Skeletal muscle tissue (tissue), 4 donors: ENCODE data around the gene METTL2A. TPM values are rescaled to one million over a fixed set of nuclear protein-coding genes. Genes with fewer than 3 reads are reported as not detected.
"Not testable (repeated sequence)": the region's sequence is repeated elsewhere in the genome, so short reads cannot be mapped to it uniquely, and the experiment has no call there.

ENCODE experiments used
- H3K27ac ChIP-seq: one replicate; pipeline ENCODE4 v1.7.0; 2013; ENCODE audit warnings: mild to moderate bottlenecking, low read depth, low read length, inconsistent platforms
- H3K27me3 ChIP-seq, 3 donors: one replicate each; pipeline ENCODE4 v1.7.0; 2013; ENCODE audit warnings: low read length in 3 of 3; ENCODE audit not compliant: control insufficient read depth in 3 of 3, insufficient read depth in 3 of 3
- H3K36me3 ChIP-seq, 3 donors: one replicate each; pipeline ENCODE4 v1.7.0; 2013; ENCODE audit warnings: low read length in 3 of 3; ENCODE audit not compliant: control insufficient read depth in 3 of 3, insufficient read depth in 3 of 3
- H3K4me1 ChIP-seq, 3 donors: one replicate each; pipeline ENCODE4 v1.7.0; 2013; ENCODE audit warnings: low read length in 3 of 3, mild to moderate bottlenecking in 3 of 3; ENCODE audit not compliant: control insufficient read depth in 3 of 3, insufficient read depth in 3 of 3
- H3K4me3 ChIP-seq, 3 donors: one replicate each; pipeline ENCODE4 v1.7.0; 2013; ENCODE audit warnings: low read length in 3 of 3
- H3K9ac ChIP-seq, 3 donors: one replicate each; pipeline ENCODE4 v1.7.0; 2013; ENCODE audit warnings: low read length in 3 of 3, mild to moderate bottlenecking in 3 of 3, moderate library complexity in 2 of 3, low read depth in 1 of 3
- H3K9me3 ChIP-seq, 3 donors: one replicate each; pipeline ENCODE4 v1.7.0; 2013; ENCODE audit warnings: low read length in 3 of 3; ENCODE audit not compliant: control insufficient read depth in 3 of 3
- total RNA-seq: library from RNA; depleted of rRNA; stranded (reverse); fragments of >200 nt; gene quantifications from one replicate; pipeline ENCODE4 v1.2.3, GENCODE V29; 2014
- donor health status: Osteomylitis.

METTL2A gene, protein sequence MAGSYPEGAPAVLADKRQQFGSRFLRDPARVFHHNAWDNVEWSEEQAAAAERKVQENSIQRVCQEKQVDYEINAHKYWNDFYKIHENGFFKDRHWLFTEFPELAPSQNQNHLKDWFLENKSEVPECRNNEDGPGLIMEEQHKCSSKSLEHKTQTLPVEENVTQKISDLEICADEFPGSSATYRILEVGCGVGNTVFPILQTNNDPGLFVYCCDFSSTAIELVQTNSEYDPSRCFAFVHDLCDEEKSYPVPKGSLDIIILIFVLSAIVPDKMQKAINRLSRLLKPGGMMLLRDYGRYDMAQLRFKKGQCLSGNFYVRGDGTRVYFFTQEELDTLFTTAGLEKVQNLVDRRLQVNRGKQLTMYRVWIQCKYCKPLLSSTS
- total RNA-seq, result 18.3 TPM

DNA sequence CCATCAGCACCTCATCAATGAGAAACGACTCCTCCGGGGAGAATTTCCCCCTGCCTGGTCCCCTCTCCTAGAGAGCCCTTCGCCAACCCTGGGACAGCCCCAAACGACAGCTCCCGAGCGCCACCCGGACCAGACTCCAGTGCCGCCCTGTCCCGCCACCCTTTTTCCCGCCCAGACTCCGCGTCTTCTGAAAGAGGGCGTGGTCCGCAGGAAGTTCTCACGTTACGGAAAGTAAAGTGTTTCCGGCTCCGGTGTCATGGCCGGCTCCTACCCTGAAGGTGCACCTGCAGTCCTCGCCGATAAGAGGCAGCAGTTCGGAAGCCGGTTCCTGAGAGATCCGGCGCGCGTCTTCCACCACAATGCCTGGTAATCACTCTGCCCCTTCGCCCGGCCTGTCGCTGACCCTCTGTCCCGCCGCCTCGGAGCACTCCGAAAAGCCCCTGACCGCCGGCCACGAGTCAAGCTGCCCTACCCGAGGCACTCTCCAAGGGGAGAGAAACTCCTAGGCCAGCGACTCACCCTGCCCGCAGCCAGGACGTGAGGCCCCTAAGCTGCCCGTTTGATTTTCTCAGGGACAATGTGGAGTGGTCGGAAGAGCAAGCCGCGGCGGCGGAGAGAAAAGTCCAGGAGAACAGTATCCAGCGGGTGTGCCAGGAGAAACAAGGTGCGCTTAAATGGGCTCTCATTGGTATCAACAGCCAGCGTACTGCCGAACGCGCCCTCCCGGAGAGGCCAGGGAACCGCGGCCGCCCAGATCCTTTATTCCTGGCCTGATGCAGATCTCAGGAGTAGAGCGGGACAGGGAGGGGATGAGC, at the start of gene METTL2A:
METTL2A (plus strand) TSS at position 251 of the 815 bp plus-strand sequence; CDS start at position 257, 6 bp downstream.
- not testable (repeated sequence) for H3K27me3 ChIP-seq, H3K4me1 ChIP-seq, H3K27ac ChIP-seq, H3K9me3 ChIP-seq, H3K36me3 ChIP-seq
- peak within 1 kb of the TSS; percentile 70 to 77 (median 72) for H3K9ac ChIP-seq
- peak within 1 kb of the TSS; percentile 68 to 83 (median 83) for H3K4me3 ChIP-seq

DNA sequence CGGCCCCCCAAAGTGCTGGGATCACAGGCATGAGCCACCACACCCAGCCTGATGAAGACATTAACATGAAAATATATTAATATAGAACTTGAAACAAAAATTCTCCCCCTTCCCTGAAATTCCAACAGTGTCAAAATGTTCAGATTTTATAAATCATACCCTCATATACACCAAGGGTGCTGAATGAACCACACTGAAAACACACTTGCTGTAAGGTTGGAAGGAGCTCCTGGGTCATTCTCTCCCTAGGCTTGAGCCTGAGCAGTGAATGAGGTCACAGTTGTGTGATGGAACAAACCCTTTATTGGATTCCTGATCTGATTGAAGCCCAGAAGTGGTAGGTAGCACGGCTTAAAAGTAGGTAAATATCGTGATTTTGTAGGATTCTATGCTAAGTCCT, 43.4 kb upstream of the METTL2A start, which contains the start of gene EFCAB3:
EFCAB3 (plus strand) TSS at position 301 of the 400 bp plus-strand sequence. CDS start 2,427 bp downstream, outside the sequence.
- no peaks in the 10 kb centered on the region for H3K36me3 ChIP-seq
- no peak within 1 kb of the TSS for H3K4me3 ChIP-seq
- H3K4me1 ChIP-seq, result no peaks in the 10 kb centered on the region
- no peak within 1 kb of the TSS for H3K27ac ChIP-seq
- H3K9me3 ChIP-seq, result no peaks in the 10 kb centered on the region
- H3K27me3 ChIP-seq, result peaks cover 0 to 6% (median 0%) of the 10 kb centered on the region in 3 donors
- H3K9ac ChIP-seq, result no peak within 1 kb of the TSS

DNA sequence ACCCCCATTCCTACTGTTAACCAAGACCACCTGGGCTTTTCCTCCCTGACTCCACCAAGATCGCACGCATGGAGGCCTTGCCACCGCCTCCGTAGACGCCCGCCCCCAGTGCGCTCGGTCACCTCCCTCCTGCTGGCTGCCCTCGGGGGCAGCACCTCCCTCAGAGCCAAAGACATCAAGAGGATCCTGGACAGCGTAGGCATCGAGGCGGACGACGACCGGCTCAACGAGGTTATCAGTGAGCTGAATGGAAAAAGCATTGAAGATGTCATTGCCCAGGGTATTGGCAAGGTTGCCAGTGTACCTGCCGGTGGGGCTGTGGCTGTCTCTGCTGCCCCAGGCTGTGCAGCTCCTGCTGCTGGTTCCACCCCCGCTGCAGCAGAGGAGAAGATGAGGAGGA, 42.1 kb upstream of the METTL2A start:
- peaks cover 0 to 7% (median 0%) of the 10 kb centered on the region in 3 donors for H3K27me3 ChIP-seq
- no peak overlapping the region for H3K4me3 ChIP-seq
- no peak overlapping the region for H3K27ac ChIP-seq
- H3K36me3 ChIP-seq, result no peaks in the 10 kb centered on the region
- no peaks in the 10 kb centered on the region for H3K9me3 ChIP-seq
- H3K4me1 ChIP-seq, result no peaks in the 10 kb centered on the region
- no peak overlapping the region for H3K9ac ChIP-seq

DNA sequence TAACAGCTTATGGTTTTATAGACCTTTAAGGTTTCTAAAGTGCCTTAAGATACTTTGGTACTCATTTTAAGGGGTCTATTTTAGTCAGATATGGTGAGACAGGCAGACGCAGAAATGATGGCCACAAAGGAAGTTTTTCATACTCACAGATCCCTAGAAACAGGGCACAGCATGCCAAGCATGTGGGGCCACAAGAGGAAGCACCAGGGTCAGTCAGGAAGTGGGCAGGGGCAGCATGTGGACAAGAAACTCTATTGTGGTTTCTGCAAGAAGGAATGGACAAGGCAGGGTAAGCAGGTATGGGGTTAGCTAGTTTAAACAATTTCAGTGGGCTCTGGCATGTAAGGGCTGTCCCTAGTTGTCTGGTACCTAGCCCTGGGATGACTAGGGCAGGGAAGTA, 34.8 kb upstream of the METTL2A start:
- Histone ChIP-seq H3K27me3 (peaks cover 0 to 6% (median 3%) of the 10 kb centered on the region in 3 donors), H3K9ac (no peak overlapping the region), H3K36me3 (no peaks in the 10 kb centered on the region)

DNA sequence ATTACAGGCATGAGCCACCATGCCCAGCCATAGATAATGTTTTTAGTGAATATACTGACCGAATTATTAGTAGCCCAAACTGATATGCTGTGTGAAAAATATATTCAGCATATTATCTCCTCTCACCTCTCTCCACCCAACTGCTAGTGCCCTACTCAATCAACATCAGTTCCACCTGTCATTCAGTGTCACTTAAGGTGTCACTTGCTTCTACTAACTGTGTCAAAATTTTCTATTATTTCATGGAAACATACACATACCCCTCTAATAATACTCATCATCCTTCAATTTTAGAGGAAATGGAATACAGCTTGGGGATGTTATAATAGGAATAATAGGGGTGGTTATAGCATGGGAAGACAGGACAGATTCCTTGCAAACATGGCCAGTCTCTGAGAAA, 30.8 kb upstream of the METTL2A start:
- Histone ChIP-seq H3K9me3 (no peaks in the 10 kb centered on the region), H3K36me3 (no peaks in the 10 kb centered on the region), H3K9ac (no peak overlapping the region), H3K27ac (no peak overlapping the region), H3K4me3 (no peak overlapping the region), H3K27me3 (peaks cover 0 to 4% (median 3%) of the 10 kb centered on the region in 3 donors), H3K4me1 (no peaks in the 10 kb centered on the region)

More for the DNA sequence above, 34.8 kb upstream of the METTL2A start:
- Histone ChIP-seq H3K27ac (no peak overlapping the region), H3K4me1 (no peaks in the 10 kb centered on the region), H3K9me3 (no peaks in the 10 kb centered on the region), H3K4me3 (no peak overlapping the region)

DNA sequence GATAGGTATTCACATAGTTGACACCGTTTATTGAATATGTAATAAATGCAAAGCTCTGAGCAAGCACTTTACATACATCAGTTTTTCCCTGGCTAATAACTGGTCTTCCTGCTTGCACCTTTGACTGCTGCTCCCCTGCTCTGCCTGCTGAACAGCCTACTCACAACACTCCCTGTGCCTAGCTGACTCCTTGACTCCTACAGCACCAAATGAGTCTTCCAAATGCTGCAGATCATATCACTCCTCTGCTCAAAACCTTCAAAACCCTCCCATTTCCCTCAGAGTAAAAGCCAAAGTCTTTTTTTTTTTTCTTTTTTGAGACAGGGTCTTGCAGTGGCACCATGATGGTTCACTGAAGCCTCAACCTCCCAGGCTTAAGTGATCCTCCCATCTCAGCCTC, 24.8 kb upstream of the METTL2A start:
- Histone ChIP-seq H3K27ac (no peak overlapping the region), H3K4me1 (no peaks in the 10 kb centered on the region), H3K9ac (no peak overlapping the region), H3K36me3 (no peaks in the 10 kb centered on the region), H3K27me3 (peaks cover 0 to 2% (median 0%) of the 10 kb centered on the region in 3 donors), H3K9me3 (no peaks in the 10 kb centered on the region), H3K4me3 (no peak overlapping the region)

DNA sequence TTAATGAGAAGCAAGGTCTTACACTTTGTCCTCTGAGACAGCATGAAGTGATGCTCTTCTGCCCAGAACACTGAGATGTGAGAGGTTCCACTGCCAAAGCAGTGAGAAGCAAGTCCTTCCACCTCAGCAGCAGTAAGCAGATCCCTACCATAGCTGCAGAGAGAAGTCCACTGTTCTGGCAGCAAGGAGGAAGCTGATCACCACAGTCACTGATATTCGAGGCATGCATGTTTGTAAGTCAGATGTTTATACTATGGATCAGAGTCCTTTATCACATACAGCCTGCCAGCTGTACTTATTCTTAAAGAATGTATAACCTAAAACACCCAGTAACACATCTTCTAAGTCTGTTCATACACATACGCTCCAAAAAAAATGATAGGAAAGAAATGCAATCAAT, 18.2 kb upstream of the METTL2A start:
- Histone ChIP-seq H3K9ac (no peak overlapping the region), H3K27me3 (peaks cover 0 to 5% (median 4%) of the 10 kb centered on the region in 3 donors), H3K36me3 (no peaks in the 10 kb centered on the region), H3K4me1 (no peaks in the 10 kb centered on the region), H3K9me3 (no peaks in the 10 kb centered on the region), H3K4me3 (no peak overlapping the region), H3K27ac (no peak overlapping the region)

DNA sequence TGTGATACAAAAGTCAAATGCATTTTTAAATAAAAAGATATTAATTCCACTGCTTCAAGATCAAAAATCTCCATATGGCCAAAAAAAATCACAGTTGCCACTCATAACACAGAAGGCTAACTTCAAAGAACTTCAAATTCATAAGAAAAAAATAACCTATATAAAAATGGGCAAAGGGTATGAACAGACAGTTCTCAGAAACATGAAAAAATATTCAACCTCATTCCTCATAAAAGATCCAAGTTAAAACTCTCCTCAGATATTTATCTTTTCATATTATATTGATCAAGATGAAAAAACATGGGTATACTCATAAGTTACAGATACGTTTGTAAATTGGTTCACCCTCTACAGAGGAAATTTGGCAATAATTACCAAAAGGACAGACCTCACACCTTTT, 10.6 kb upstream of the METTL2A start:
- not testable (repeated sequence) for H3K4me1 ChIP-seq, H3K27me3 ChIP-seq, H3K36me3 ChIP-seq, H3K9me3 ChIP-seq, H3K27ac ChIP-seq, H3K4me3 ChIP-seq, H3K9ac ChIP-seq

DNA sequence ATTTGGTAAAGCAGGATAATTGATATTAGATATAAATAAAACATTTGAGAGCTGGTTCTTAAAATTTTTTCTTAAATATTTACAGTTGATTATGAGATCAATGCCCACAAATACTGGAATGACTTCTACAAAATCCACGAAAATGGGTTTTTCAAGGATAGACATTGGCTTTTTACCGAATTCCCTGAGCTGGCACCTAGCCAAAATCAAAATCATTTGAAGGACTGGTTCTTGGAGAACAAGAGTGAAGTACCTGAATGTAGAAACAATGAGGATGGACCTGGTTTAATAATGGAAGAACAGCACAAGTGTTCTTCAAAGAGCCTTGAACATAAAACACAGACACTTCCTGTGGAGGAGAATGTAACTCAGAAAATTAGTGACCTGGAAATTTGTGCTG, 2.5 kb downstream of the METTL2A start:
- not testable (repeated sequence) for H3K9me3 ChIP-seq, H3K27me3 ChIP-seq, H3K27ac ChIP-seq, H3K36me3 ChIP-seq, H3K4me1 ChIP-seq, H3K4me3 ChIP-seq, H3K9ac ChIP-seq

DNA sequence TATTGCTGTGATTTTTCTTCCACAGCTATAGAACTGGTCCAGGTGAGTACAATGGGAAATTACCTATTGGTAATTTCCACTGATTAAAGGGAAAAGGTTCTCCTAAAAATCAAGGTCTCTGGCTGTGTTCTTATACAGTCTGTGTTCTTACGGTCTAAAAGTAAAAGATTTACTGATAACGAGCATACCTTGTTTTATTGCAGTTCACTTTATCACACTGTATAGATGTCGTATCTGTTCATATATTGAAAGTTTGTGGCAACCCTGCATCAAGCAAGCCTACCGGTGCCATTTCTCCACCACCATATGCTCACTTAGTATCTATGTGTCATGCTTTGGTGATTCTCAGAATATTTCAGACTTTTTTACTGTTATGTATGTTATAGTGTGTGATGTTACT, 11.6 kb downstream of the METTL2A start:
- H3K4me1 ChIP-seq, H3K9me3 ChIP-seq, H3K36me3 ChIP-seq: not testable (repeated sequence)

More for the DNA sequence above, 11.6 kb downstream of the METTL2A start:
- not testable (repeated sequence) for H3K4me3 ChIP-seq, H3K27me3 ChIP-seq, H3K27ac ChIP-seq, H3K9ac ChIP-seq
